GM23338 (cell line): Measurements from ENCODE around the gene PPP1R7. TPM values are rescaled to one million over a fixed set of nuclear protein-coding genes. Genes with fewer than 3 reads are reported as not detected.
A peak's percentile ranks its signal among the peaks of the same experiment; 100 is the strongest.

Experiments
- ATAC-seq: fragments of 200-7000 bp; cut with Tn5 transposase; 3 replicates; pipeline ENCODE4 v1.9.1; 2020
- DNase-seq: peaks from one replicate; pipeline ENCODE4 v3.0.0-alpha.2; 2015; ENCODE audit warnings: low spot score
- H2AFZ ChIP-seq: fragments of 200-600 bp; sonication (generic); 2 replicates; pipeline ENCODE4 v1.8.0; 2016; ENCODE audit warnings: antibody characterized with exemption, mild to moderate bottlenecking, moderate library complexity
- H3F3A ChIP-seq: fragments of 200-600 bp; sonication (generic); replicated peaks from 2 replicates; pipeline ENCODE4 v1.8.0; 2017; ENCODE audit warnings: antibody characterized with exemption, mixed run types, low read depth
- H3K27ac ChIP-seq: fragments of 200-600 bp; sonication (generic); 2 replicates; pipeline ENCODE4 v1.6.1; 2016; ENCODE audit warnings: low read depth
- H3K27me3 ChIP-seq: fragments of 200-600 bp; sonication (generic); 2 replicates; pipeline ENCODE4 v1.8.0; 2016; ENCODE audit warnings: mild to moderate bottlenecking, mixed run types, moderate library complexity; ENCODE audit not compliant: insufficient read depth
- H3K36me3 ChIP-seq: fragments of 200-600 bp; sonication (generic); 2 replicates; pipeline ENCODE4 v1.8.0; 2016; ENCODE audit warnings: mild to moderate bottlenecking; ENCODE audit not compliant: insufficient read depth
- H3K4me1 ChIP-seq: fragments of 200-600 bp; sonication (generic); 2 replicates; pipeline ENCODE4 v1.8.0; 2016; ENCODE audit warnings: mild to moderate bottlenecking, moderate library complexity; ENCODE audit not compliant: insufficient read depth
- H3K4me2 ChIP-seq: fragments of 200-600 bp; sonication (generic); 2 replicates; pipeline ENCODE4 v1.7.1; 2017; ENCODE audit warnings: mixed run types
- H3K4me3 ChIP-seq: fragments of 200-600 bp; sonication (generic); 2 replicates; pipeline ENCODE4 v1.6.1; 2016; ENCODE audit warnings: mixed run types
- H3K79me2 ChIP-seq: fragments of 200-600 bp; sonication (generic); replicated peaks from 2 replicates; pipeline ENCODE4 v1.8.0; 2017; ENCODE audit warnings: mild to moderate bottlenecking; ENCODE audit not compliant: insufficient read depth
- H3K9me2 ChIP-seq: fragments of 200-600 bp; sonication (generic); 2 replicates; pipeline ENCODE4 v1.8.0; 2017; ENCODE audit not compliant: insufficient read depth
- H4K20me1 ChIP-seq: fragments of 200-600 bp; sonication (generic); replicated peaks from 2 replicates; pipeline ENCODE4 v1.8.0; 2017; ENCODE audit warnings: mild to moderate bottlenecking; ENCODE audit not compliant: insufficient read depth
- H3K27ac Mint-ChIP-seq: 2 replicates; pipeline ENCODE4 v1.8.0; 2020; ENCODE audit warnings: inconsistent platforms, mild to moderate bottlenecking, moderate library complexity, mixed read lengths
- H3K27me3 Mint-ChIP-seq: 3 replicates; pipeline ENCODE4 v1.8.0; 2022; ENCODE audit warnings: low read depth, mild to moderate bottlenecking, moderate library complexity, mixed read lengths, inconsistent platforms; ENCODE audit not compliant: insufficient read depth, poor library complexity
- H3K36me3 Mint-ChIP-seq: 3 replicates; pipeline ENCODE4 v1.8.0; 2021; ENCODE audit warnings: low read depth, mild to moderate bottlenecking, inconsistent platforms, moderate library complexity, mixed read lengths
- H3K4me1 Mint-ChIP-seq: 3 replicates; pipeline ENCODE4 v1.8.0; 2020; ENCODE audit warnings: mild to moderate bottlenecking, inconsistent platforms, mixed read lengths
- H3K4me3 Mint-ChIP-seq: 3 replicates; pipeline ENCODE4 v1.8.0; 2021; ENCODE audit warnings: moderate library complexity, mild to moderate bottlenecking, inconsistent platforms, mixed read lengths
- H3K9me3 Mint-ChIP-seq: 3 replicates; pipeline ENCODE4 v1.8.0; 2020; ENCODE audit warnings: moderate library complexity, mild to moderate bottlenecking, inconsistent platforms, mixed read lengths
- CREB1 ChIP-seq: fragments of 250-450 bp; sonication (Bioruptor Pico); IDR thresholded peaks from 2 replicates; pipeline ENCODE4 v1.5.0; 2020; ENCODE audit warnings: low read depth, mild to moderate bottlenecking, moderate library complexity
- ETS1 ChIP-seq: IDR thresholded peaks from 2 replicates; pipeline ENCODE4 v1.6.1; 2016; ENCODE audit warnings: antibody characterized with exemption
- EZH2 ChIP-seq: fragments of 200-600 bp; sonication (generic); IDR thresholded peaks from one replicate; pipeline ENCODE4 v1.8.0; 2017; ENCODE audit warnings: antibody characterized with exemption, mild to moderate bottlenecking, low read depth; ENCODE audit not compliant: unreplicated experiment
- EZH2phosphoT487 ChIP-seq: fragments of 200-600 bp; sonication (generic); IDR thresholded peaks from one replicate; pipeline ENCODE4 v1.8.1; 2018; ENCODE audit warnings: antibody characterized with exemption; ENCODE audit not compliant: unreplicated experiment
- JUNB ChIP-seq: IDR thresholded peaks from one replicate; pipeline ENCODE4 v1.6.1; 2016; ENCODE audit warnings: antibody characterized with exemption; ENCODE audit not compliant: unreplicated experiment
- NANOG ChIP-seq: IDR thresholded peaks from 2 replicates; pipeline ENCODE4 v1.6.1; 2016; ENCODE audit warnings: antibody characterized with exemption, borderline replicate concordance
- POLR2AphosphoS5 ChIP-seq: IDR thresholded peaks from 2 replicates; pipeline ENCODE4 v1.6.1; 2016; ENCODE audit warnings: antibody characterized with exemption, low read depth
- REST ChIP-seq: IDR thresholded peaks from one replicate; pipeline ENCODE4 v1.6.1; 2018; ENCODE audit warnings: antibody characterized with exemption; ENCODE audit not compliant: unreplicated experiment
- STAT1 ChIP-seq: IDR thresholded peaks from one replicate; pipeline ENCODE4 v1.6.1; 2016; ENCODE audit warnings: antibody characterized with exemption; ENCODE audit not compliant: unreplicated experiment
- ZNF114 ChIP-seq: fragments of 250-450 bp; sonication (Bioruptor Pico); IDR thresholded peaks from 2 replicates; pipeline ENCODE4 v1.5.0; 2020; ENCODE audit warnings: mild to moderate bottlenecking, moderate library complexity
- ZNF331 ChIP-seq: fragments of 250-450 bp; sonication (Bioruptor Pico); IDR thresholded peaks from 2 replicates; pipeline ENCODE4 v1.5.0; 2020; ENCODE audit warnings: low read depth, mild to moderate bottlenecking, moderate library complexity
- polyA plus RNA-seq: library from polyadenylated mRNA; unstranded; fragments of >200 nt; fragmentation: Nextera tagmentation; extraction: Ambion mirVana; gene quantifications from 2 replicates; pipeline ENCODE4 v1.2.1, GENCODE V29; 2016
- total RNA-seq: library from RNA; depleted of rRNA; stranded (reverse); fragments of >200 nt; shearing (Covaris generic); gene quantifications from 2 replicates; pipeline ENCODE4 v1.2.3, GENCODE V29; 2014
- TF ChIP-seq, protein P1 (sequence below): fragments of 250-450 bp; sonication (Bioruptor Pico); IDR thresholded peaks from 2 replicates; pipeline ENCODE4 v1.5.0; 2020; ENCODE audit warnings: mild to moderate bottlenecking, moderate library complexity
- TF ChIP-seq, protein P2 (sequence below), 2 experiments: fragments of 200-600 bp in 1 of 2; sonication (generic) in 1 of 2; conservative IDR thresholded peaks; 2 replicates each; pipeline versions ENCODE4 v1.5.1 to v1.6.1; 2016 to 2017; ENCODE audit warnings: antibody characterized with exemption in 2 of 2, low read depth in 2 of 2, mild to moderate bottlenecking in 2 of 2, moderate library complexity in 1 of 2

PPP1R7 gene
- total and polyA plus RNA-seq, 2 experiments from 2014 or later = 48.2 to 94.3 TPM

DNA sequence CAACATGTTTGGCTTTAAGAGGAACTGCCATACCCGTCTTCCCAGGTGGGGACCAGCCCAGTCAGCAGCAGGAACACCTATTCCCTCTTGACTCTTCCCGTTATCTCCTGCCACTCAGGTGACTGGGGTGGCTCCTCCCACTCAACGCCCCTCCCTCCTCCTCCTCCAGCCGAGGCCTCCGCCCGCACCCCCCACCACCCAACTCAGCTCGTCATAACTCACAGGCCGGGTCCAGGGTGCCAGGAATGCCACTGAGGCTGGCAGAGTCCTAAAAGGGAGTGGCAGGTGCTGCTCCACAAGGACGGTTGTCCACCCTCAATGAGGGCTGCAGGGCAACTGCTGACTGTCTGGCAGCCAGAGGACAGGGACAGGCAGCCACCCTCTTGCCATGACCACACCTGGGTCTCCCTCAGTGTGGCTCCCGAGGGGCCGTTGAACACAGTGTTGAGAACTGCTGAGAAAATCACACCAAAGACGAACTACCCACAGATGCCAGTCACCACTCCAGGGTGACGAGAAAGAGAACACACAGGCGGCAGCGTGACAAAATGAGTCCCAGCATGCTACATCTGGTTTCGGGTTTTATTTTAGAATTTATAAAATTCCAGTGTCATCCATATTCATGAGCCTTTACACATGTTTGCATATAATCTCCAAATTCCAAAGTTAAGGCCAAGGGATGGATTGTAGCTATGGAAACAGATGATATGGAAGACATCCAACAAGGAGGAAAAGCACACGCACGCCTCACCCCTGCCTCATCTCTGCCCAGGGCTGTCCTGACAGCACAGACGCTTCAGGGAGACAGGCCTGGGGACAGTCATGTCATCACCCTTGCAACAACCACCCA lies 76.7 kb downstream of the PPP1R7 start:
- H3K27me3 Mint-ChIP-seq = peaks cover 30% of the 10 kb centered on the region
- Histone ChIP-seq H3K27me3 (no peaks in the 10 kb centered on the region), H3K4me3 (no peak overlapping the region), H3K9me2 (no peaks in the 10 kb centered on the region), H3K79me2 (peaks cover 4% of the 10 kb centered on the region; the same call in 1 of the 2 replicates), H3F3A (peaks cover 3% of the 10 kb centered on the region; the same call in 1 of the 2 replicates), H3K27ac (no peak overlapping the region), H2AFZ (no peak overlapping the region), H3K4me1 (peaks cover 3% of the 10 kb centered on the region; the same call in 1 of the 2 replicates), H3K4me2 (no peak overlapping the region), H3K36me3 (peaks cover 10% of the 10 kb centered on the region; the same call in 1 of the 2 replicates), H4K20me1 (peaks cover 15% of the 10 kb centered on the region)
- H3K9me3 Mint-ChIP-seq = no peaks in the 10 kb centered on the region; the same call in 2 of the 3 replicates
- peak overlapping the region; percentile 88; the same call in 1 of the 2 replicates for H3K27ac Mint-ChIP-seq
- H3K4me1 Mint-ChIP-seq = peaks cover 17% of the 10 kb centered on the region
- DNase-seq = peak; percentile 43
- peak; percentile 44 for ATAC-seq
- no peak overlapping the region for H3K4me3 Mint-ChIP-seq
- H3K36me3 Mint-ChIP-seq = peaks cover 52% of the 10 kb centered on the region
- TF ChIP-seq JUNB (no peak), POLR2AphosphoS5 (no peak), NANOG (no peak), ZNF331 (CRISPR knock-in tag) (no peak), STAT1 (no peak), REST (no peak), ETS1 (no peak), CREB1 (CRISPR knock-in tag) (no peak), ZNF114 (CRISPR knock-in tag) (no peak), EZH2 (no peak), EZH2phosphoT487 (no peak)
- TF ChIP-seq, protein P1, sequence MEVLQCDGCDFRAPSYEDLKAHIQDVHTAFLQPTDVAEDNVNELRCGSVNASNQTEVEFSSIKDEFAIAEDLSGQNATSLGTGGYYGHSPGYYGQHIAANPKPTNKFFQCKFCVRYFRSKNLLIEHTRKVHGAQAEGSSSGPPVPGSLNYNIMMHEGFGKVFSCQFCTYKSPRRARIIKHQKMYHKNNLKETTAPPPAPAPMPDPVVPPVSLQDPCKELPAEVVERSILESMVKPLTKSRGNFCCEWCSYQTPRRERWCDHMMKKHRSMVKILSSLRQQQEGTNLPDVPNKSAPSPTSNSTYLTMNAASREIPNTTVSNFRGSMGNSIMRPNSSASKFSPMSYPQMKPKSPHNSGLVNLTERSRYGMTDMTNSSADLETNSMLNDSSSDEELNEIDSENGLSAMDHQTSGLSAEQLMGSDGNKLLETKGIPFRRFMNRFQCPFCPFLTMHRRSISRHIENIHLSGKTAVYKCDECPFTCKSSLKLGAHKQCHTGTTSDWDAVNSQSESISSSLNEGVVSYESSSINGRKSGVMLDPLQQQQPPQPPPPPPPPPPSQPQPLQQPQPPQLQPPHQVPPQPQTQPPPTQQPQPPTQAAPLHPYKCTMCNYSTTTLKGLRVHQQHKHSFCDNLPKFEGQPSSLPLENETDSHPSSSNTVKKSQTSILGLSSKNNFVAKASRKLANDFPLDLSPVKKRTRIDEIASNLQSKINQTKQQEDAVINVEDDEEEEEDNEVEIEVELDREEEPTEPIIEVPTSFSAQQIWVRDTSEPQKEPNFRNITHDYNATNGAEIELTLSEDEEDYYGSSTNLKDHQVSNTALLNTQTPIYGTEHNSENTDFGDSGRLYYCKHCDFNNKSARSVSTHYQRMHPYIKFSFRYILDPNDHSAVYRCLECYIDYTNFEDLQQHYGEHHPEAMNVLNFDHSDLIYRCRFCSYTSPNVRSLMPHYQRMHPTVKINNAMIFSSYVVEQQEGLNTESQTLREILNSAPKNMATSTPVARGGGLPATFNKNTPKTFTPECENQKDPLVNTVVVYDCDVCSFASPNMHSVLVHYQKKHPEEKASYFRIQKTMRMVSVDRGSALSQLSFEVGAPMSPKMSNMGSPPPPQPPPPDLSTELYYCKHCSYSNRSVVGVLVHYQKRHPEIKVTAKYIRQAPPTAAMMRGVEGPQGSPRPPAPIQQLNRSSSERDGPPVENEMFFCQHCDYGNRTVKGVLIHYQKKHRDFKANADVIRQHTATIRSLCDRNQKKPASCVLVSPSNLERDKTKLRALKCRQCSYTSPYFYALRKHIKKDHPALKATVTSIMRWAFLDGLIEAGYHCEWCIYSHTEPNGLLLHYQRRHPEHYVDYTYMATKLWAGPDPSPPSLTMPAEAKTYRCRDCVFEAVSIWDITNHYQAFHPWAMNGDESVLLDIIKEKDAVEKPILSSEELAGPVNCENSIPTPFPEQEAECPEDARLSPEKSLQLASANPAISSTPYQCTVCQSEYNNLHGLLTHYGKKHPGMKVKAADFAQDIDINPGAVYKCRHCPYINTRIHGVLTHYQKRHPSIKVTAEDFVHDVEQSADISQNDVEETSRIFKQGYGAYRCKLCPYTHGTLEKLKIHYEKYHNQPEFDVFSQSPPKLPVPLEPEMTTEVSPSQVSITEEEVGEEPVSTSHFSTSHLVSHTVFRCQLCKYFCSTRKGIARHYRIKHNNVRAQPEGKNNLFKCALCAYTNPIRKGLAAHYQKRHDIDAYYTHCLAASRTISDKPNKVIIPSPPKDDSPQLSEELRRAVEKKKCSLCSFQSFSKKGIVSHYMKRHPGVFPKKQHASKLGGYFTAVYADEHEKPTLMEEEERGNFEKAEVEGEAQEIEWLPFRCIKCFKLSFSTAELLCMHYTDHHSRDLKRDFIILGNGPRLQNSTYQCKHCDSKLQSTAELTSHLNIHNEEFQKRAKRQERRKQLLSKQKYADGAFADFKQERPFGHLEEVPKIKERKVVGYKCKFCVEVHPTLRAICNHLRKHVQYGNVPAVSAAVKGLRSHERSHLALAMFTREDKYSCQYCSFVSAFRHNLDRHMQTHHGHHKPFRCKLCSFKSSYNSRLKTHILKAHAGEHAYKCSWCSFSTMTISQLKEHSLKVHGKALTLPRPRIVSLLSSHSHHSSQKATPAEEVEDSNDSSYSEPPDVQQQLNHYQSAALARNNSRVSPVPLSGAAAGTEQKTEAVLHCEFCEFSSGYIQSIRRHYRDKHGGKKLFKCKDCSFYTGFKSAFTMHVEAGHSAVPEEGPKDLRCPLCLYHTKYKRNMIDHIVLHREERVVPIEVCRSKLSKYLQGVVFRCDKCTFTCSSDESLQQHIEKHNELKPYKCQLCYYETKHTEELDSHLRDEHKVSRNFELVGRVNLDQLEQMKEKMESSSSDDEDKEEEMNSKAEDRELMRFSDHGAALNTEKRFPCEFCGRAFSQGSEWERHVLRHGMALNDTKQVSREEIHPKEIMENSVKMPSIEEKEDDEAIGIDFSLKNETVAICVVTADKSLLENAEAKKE = no peak
- TF ChIP-seq, protein P2, sequence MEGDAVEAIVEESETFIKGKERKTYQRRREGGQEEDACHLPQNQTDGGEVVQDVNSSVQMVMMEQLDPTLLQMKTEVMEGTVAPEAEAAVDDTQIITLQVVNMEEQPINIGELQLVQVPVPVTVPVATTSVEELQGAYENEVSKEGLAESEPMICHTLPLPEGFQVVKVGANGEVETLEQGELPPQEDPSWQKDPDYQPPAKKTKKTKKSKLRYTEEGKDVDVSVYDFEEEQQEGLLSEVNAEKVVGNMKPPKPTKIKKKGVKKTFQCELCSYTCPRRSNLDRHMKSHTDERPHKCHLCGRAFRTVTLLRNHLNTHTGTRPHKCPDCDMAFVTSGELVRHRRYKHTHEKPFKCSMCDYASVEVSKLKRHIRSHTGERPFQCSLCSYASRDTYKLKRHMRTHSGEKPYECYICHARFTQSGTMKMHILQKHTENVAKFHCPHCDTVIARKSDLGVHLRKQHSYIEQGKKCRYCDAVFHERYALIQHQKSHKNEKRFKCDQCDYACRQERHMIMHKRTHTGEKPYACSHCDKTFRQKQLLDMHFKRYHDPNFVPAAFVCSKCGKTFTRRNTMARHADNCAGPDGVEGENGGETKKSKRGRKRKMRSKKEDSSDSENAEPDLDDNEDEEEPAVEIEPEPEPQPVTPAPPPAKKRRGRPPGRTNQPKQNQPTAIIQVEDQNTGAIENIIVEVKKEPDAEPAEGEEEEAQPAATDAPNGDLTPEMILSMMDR (conservative IDR thresholded peaks at IDR 0.05; ENCODE audit: low read depth in 2 of 2) = no peak
